Activated CD8-positive, alpha-beta T cell treated with anti-CD3 and anti-CD28 coated beads for 36 hours (primary cell): ENCODE measurements around the gene TEDDM1. TPM values are rescaled to one million over a fixed set of nuclear protein-coding genes. Genes with fewer than 3 reads are reported as not detected.

Experiments
- ATAC-seq: fragments of 200-7000 bp; cut with Tn5 transposase; one replicate; pipeline ENCODE4 v1.10.0; 2021; ENCODE audit warnings: mild to moderate bottlenecking, moderate library complexity
- CTCF ChIA-PET: fragments of 350-600 bp; sonication (Branson Sonifier 250); formaldehyde crosslinking; loops from one replicate; lab custom pipeline; 2021; ENCODE audit warnings: antibody characterized with exemption; lab: Charles Lee
- POLR2A ChIA-PET: fragments of 350-600 bp; sonication (Branson Sonifier 250); formaldehyde crosslinking; loops from one replicate; lab custom pipeline; 2021; ENCODE audit warnings: antibody characterized with exemption; lab: Charles Lee
- DNase-seq: peaks from one replicate; pipeline ENCODE4 v3.0.0-alpha.2; 2020
- H3K27ac Mint-ChIP-seq: one replicate; pipeline ENCODE4 v1.8.0; 2021; ENCODE audit warnings: mild to moderate bottlenecking, mixed read lengths
- H3K27me3 Mint-ChIP-seq: one replicate; pipeline ENCODE4 v1.8.0; 2021; ENCODE audit warnings: mixed read lengths
- H3K36me3 Mint-ChIP-seq: one replicate; pipeline ENCODE4 v1.8.0; 2021; ENCODE audit warnings: low read depth, mixed read lengths
- H3K4me1 Mint-ChIP-seq: one replicate; pipeline ENCODE4 v1.8.0; 2021; ENCODE audit warnings: low read depth, mixed read lengths
- H3K4me3 Mint-ChIP-seq: one replicate; pipeline ENCODE4 v1.8.0; 2021; ENCODE audit warnings: mild to moderate bottlenecking, moderate library complexity, mixed read lengths
- H3K9me3 Mint-ChIP-seq: one replicate; pipeline ENCODE4 v1.8.0; 2021; ENCODE audit warnings: mixed read lengths
- intact Hi-C: fragments of 100-400 bp; cut with micrococcal nuclease; formaldehyde crosslinking; loops from one replicate; pipeline ENCODE4 v1.10.0; 2022
- total RNA-seq, 2 experiments: library from RNA; stranded (reverse); gene quantifications; one replicate each; pipeline ENCODE4 v1.2.3, GENCODE V29; 2021
- TF ChIP-seq, protein P1 (sequence below): fragments of 200-600 bp; IDR thresholded peaks from one replicate; pipeline ENCODE4 v1.8.0; 2022; ENCODE audit warnings: antibody characterized with exemption, mild to moderate bottlenecking

Gene TEDDM1
- total RNA-seq, 2 experiments from 2014 or later, result not detected

DNA sequence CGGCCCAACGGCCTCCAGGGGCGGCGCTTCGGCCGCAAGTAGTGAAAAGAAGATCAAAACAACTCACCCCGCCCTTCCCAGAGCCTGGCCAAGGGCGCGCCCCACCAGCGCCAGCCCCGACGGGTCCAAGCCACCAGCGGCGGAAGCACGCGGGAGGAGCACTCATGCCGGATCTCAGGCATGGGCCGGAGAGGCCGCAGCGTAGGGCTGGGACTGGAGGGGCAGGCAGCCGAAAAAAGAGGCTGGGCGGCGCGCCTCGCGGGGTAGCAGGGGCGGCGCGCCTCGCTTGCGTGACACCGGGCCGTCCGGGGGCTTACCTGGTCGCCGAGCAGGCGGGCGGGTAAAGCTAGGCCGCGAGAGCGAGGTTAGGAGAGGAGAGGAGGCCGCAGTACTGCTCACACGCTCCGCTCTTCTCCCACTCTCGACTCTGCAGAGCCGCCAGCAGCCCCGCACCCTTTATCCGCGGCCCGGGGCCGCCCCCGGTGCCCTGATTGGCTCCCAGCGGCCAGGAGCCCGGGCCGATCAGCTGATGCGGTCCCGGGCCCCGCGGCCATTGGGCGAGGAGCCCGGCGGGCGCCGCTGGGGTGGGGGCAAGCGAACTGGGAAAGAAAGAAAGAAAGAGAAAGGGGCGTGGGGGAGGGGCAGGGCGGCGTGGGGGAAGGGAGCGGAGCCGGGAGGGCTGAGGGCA lies 9.0 kb downstream of the TEDDM1 start, which contains the start of gene GLUL:
TSS of gene GLUL (minus strand) at position 429 of the 688 bp plus-strand sequence. CDS start 3,053 bp downstream, outside the sequence.
- H3K4me3 Mint-ChIP-seq, result peak within 1 kb of the TSS; percentile 78
- H3K27me3 Mint-ChIP-seq, result peaks cover 24% of the 10 kb centered on the region
- ATAC-seq (peak; percentile 77), DNase-seq (peak; percentile 67)
- intact Hi-C loops, result no loop called here
- peak within 1 kb of the TSS; percentile 77 for H3K27ac Mint-ChIP-seq
- TF ChIP-seq, protein P1, sequence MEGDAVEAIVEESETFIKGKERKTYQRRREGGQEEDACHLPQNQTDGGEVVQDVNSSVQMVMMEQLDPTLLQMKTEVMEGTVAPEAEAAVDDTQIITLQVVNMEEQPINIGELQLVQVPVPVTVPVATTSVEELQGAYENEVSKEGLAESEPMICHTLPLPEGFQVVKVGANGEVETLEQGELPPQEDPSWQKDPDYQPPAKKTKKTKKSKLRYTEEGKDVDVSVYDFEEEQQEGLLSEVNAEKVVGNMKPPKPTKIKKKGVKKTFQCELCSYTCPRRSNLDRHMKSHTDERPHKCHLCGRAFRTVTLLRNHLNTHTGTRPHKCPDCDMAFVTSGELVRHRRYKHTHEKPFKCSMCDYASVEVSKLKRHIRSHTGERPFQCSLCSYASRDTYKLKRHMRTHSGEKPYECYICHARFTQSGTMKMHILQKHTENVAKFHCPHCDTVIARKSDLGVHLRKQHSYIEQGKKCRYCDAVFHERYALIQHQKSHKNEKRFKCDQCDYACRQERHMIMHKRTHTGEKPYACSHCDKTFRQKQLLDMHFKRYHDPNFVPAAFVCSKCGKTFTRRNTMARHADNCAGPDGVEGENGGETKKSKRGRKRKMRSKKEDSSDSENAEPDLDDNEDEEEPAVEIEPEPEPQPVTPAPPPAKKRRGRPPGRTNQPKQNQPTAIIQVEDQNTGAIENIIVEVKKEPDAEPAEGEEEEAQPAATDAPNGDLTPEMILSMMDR, result no peak
- peaks cover 15% of the 10 kb centered on the region for H3K4me1 Mint-ChIP-seq
- ChIA-PET POLR2A (no interaction called here), CTCF (interaction anchor here (1.0 to 9.1 kb wide), 2 partner anchors 16 to 248 kb away, joined by 3 to 270 read pairs; no protein-coding TSS in a partner anchor)
- peaks cover 7% of the 10 kb centered on the region for H3K36me3 Mint-ChIP-seq
- no peaks in the 10 kb centered on the region for H3K9me3 Mint-ChIP-seq

DNA sequence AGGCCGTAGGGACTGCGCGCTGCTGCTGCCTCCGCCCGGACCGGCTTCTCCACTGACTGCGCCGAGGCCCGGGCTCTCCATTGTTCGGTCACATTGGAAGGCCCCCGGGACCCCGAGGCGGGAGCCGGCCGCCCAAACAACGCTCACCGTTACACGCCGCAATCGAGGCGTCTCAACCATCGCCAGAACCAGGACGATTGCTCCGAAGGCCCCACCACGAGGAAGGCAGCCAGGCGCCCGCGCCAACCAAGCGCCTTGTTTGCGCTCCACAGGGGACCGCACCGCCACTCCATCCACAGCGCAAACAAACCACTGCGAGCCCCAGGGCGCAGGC lies 9.5 kb downstream of the TEDDM1 start:
- H3K4me1 Mint-ChIP-seq, result peaks cover 15% of the 10 kb centered on the region
- no peak for ATAC-seq
- H3K27ac Mint-ChIP-seq, result peak overlapping the region; percentile 77

GRCh38 chr1:182389619-182390047 lies 10.8 kb downstream of the TEDDM1 start:
- POLR2A ChIA-PET, result interaction anchor here (0.7 to 1.1 kb wide), 2 partner anchors 90 to 292 kb away, joined by 3 to 4 read pairs; no protein-coding TSS in a partner anchor

More for the DNA sequence above, 9.5 kb downstream of the TEDDM1 start:
- intact Hi-C loops, result no loop called here
- Mint-ChIP-seq H3K9me3 (no peaks in the 10 kb centered on the region), H3K27me3 (peaks cover 23% of the 10 kb centered on the region), H3K36me3 (peaks cover 12% of the 10 kb centered on the region), H3K4me3 (peak overlapping the region; percentile 78)
- ChIA-PET CTCF (interaction anchor here (2.3 kb wide), 1 partner anchor 248 kb away, joined by 17 read pairs; no protein-coding TSS in a partner anchor), POLR2A (no interaction called here)
- TF ChIP-seq, protein P1, result no peak
- DNase-seq, result no peak

DNA sequence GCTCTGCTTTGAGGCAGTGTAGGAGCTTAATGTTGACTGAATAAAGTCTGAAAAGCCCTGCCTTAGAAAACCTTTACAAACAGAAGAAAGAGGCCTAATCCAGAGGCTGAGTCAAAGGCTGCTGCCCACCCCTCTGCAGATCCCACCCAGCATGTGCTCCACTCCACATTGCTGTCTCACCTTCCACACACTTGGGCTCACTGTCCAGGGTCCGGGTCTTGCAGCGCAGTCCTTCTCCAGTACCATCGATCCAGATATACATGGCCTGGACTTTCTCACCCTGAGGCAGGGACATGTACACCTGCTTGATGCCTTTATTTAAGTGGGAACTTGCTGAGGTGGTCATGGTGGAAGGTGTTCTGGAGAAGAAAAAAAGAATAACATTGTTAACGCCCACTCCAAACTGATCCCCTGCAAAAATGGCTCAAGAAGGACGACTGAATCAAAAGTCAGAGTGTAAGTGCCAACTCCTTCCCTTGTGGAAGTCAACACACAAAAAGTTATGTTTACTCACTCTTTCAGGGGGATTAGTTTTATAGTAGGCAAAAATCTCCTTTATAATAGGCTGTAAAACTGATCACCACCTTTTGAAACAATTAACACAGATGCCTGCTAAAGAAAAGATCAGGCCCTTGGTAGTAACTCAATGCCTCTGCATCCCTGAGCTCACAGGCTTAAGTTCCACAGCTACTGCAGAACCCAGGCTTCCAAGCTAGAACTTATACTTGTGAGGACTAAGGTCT lies 11.9 kb downstream of the TEDDM1 start:
- intact Hi-C loops, result no loop called here
- POLR2A ChIA-PET, result interaction anchor here (1.1 kb wide), 1 partner anchor 89 kb away, joined by 3 read pairs; no protein-coding TSS in a partner anchor
- H3K4me1 Mint-ChIP-seq, result peaks cover 15% of the 10 kb centered on the region
- no peak for ATAC-seq
- H3K27me3 Mint-ChIP-seq, result peaks cover 18% of the 10 kb centered on the region
- H3K27ac Mint-ChIP-seq, result no peak overlapping the region
- H3K36me3 Mint-ChIP-seq, result peaks cover 25% of the 10 kb centered on the region
- H3K9me3 Mint-ChIP-seq, result no peaks in the 10 kb centered on the region
- CTCF ChIA-PET, result interaction anchor here (1.2 to 2.6 kb wide), 6 partner anchors 8 to 319 kb away, joined by 3 to 19 read pairs (median 6); no protein-coding TSS in a partner anchor
- DNase-seq, result no peak
- TF ChIP-seq, protein P1, result no peak
- H3K4me3 Mint-ChIP-seq, result no peak overlapping the region

More at GRCh38 chr1:182389619-182390047, 10.8 kb downstream of the TEDDM1 start:
- peaks cover 22% of the 10 kb centered on the region for H3K27me3 Mint-ChIP-seq
- H3K9me3 Mint-ChIP-seq, result no peaks in the 10 kb centered on the region
- H3K36me3 Mint-ChIP-seq, result peaks cover 19% of the 10 kb centered on the region
- H3K4me3 Mint-ChIP-seq, result peak overlapping the region; percentile 78
- H3K4me1 Mint-ChIP-seq, result peaks cover 15% of the 10 kb centered on the region
- ATAC-seq (no peak), DNase-seq (peak; percentile 5)
- intact Hi-C loops, result no loop called here
- CTCF ChIA-PET, result interaction anchor here (0.6 to 2.3 kb wide), 4 partner anchors 15 to 320 kb away, joined by 3 to 17 read pairs (median 4); no protein-coding TSS in a partner anchor
- no peak overlapping the region for H3K27ac Mint-ChIP-seq
- TF ChIP-seq, protein P1, result no peak
